Neural progenitor cell (in vitro differentiated cells): ENCODE data around the gene SAP30L. TPM values are rescaled to one million over a fixed set of nuclear protein-coding genes. Genes with fewer than 3 reads are reported as not detected.

ENCODE experiments used
- DNase-seq: peaks from one replicate; pipeline ENCODE4 v3.0.0-alpha.2; 2016; ENCODE audit warnings: low spot score
- H2AFZ ChIP-seq: fragments of 200-600 bp; sonication (generic); replicated peaks from 2 replicates; pipeline ENCODE4 v1.6.1; 2016; ENCODE audit warnings: antibody characterized with exemption
- H3F3A ChIP-seq: fragments of 200-600 bp; sonication (generic); 2 replicates; pipeline ENCODE4 v1.6.1; 2016; ENCODE audit warnings: antibody characterized with exemption, low read depth
- H3K27ac ChIP-seq: fragments of 200-600 bp; sonication (generic); 2 replicates; pipeline ENCODE4 v1.5.1; 2016; ENCODE audit warnings: mild to moderate bottlenecking
- H3K27me3 ChIP-seq: fragments of 200-600 bp; sonication (generic); 2 replicates; pipeline ENCODE4 v1.6.1; 2016; ENCODE audit warnings: mild to moderate bottlenecking, moderate library complexity
- H3K36me3 ChIP-seq: fragments of 200-600 bp; sonication (generic); 2 replicates; pipeline ENCODE4 v1.5.1; 2016
- H3K4me1 ChIP-seq: fragments of 200-600 bp; sonication (generic); 2 replicates; pipeline ENCODE4 v1.6.1; 2016; ENCODE audit warnings: mixed run types
- H3K4me2 ChIP-seq: fragments of 200-600 bp; sonication (generic); 2 replicates; pipeline ENCODE4 v1.6.1; 2016
- H3K4me3 ChIP-seq: fragments of 200-600 bp; sonication (generic); 2 replicates; pipeline ENCODE4 v1.5.1; 2016
- H3K79me2 ChIP-seq: fragments of 200-600 bp; sonication (generic); 2 replicates; pipeline ENCODE4 v1.6.1; 2016; ENCODE audit warnings: low read depth
- H3K9ac ChIP-seq: fragments of 200-600 bp; sonication (generic); 2 replicates; pipeline ENCODE4 v1.6.1; 2016
- H3K9me3 ChIP-seq: fragments of 200-600 bp; sonication (generic); 2 replicates; pipeline ENCODE4 v1.5.1; 2016; ENCODE audit warnings: low read depth
- H4K20me1 ChIP-seq: fragments of 200-600 bp; sonication (generic); 2 replicates; pipeline ENCODE4 v1.6.1; 2016; ENCODE audit warnings: low read depth
- H3K27ac Mint-ChIP-seq: 3 replicates; pipeline ENCODE4 v1.8.0; 2021; ENCODE audit warnings: mixed read lengths
- H3K27me3 Mint-ChIP-seq: 2 replicates; pipeline ENCODE4 v1.8.0; 2022; ENCODE audit warnings: low read depth, mild to moderate bottlenecking, inconsistent platforms, moderate library complexity, mixed read lengths; ENCODE audit not compliant: insufficient read depth
- H3K36me3 Mint-ChIP-seq: 3 replicates; pipeline ENCODE4 v1.8.0; 2021; ENCODE audit warnings: mixed read lengths
- H3K4me1 Mint-ChIP-seq: 3 replicates; pipeline ENCODE4 v1.8.0; 2021; ENCODE audit warnings: mixed read lengths
- H3K4me3 Mint-ChIP-seq: 3 replicates; pipeline ENCODE4 v1.8.0; 2021; ENCODE audit warnings: mild to moderate bottlenecking, moderate library complexity, mixed read lengths
- H3K9me3 Mint-ChIP-seq: 3 replicates; pipeline ENCODE4 v1.8.0; 2020; ENCODE audit warnings: mixed read lengths
- CTCF ChIP-seq: fragments of 200-600 bp; sonication (generic); IDR thresholded peaks from 2 replicates; pipeline ENCODE4 v1.5.1; 2017; ENCODE audit warnings: antibody characterized with exemption, mild to moderate bottlenecking
- EZH2 ChIP-seq: fragments of 200-600 bp; sonication (generic); IDR thresholded peaks from 2 replicates; pipeline ENCODE4 v1.6.1; 2017; ENCODE audit warnings: antibody characterized with exemption, mild to moderate bottlenecking, moderate library complexity
- EZH2phosphoT487 ChIP-seq: fragments of 200-600 bp; sonication (generic); IDR thresholded peaks from 2 replicates; pipeline ENCODE4 v1.6.1; 2017; ENCODE audit warnings: antibody characterized with exemption
- total RNA-seq: library from RNA; depleted of rRNA; stranded (reverse); fragments of >200 nt; gene quantifications from 2 replicates; pipeline ENCODE4 v1.2.3, GENCODE V29; 2015; ENCODE audit warnings: low replicate concordance

SAP30L gene
- total RNA-seq, 1 donor from 2014 or later, result 13.2 TPM

GRCh38 chr5:154412925-154413324 is 32.9 kb upstream of the SAP30L start:
- DNase-seq, result no peak
- Histone ChIP-seq H3K36me3 (no peaks in the 10 kb centered on the region), H3K9ac (no peak overlapping the region), H3K79me2 (no peaks in the 10 kb centered on the region), H2AFZ (no peak overlapping the region), H3K4me1 (no peaks in the 10 kb centered on the region), H3K27me3 (no peaks in the 10 kb centered on the region), H3K4me3 (no peak overlapping the region), H3F3A (no peaks in the 10 kb centered on the region), H4K20me1 (no peaks in the 10 kb centered on the region), H3K4me2 (no peak overlapping the region), H3K9me3 (no peaks in the 10 kb centered on the region), H3K27ac (no peak overlapping the region)
- TF ChIP-seq EZH2, result no peak
- no peak for TF ChIP-seq CTCF
- Mint-ChIP-seq H3K27ac (no peak overlapping the region), H3K4me1 (no peaks in the 10 kb centered on the region), H3K27me3 (no peaks in the 10 kb centered on the region), H3K4me3 (no peak overlapping the region), H3K36me3 (peaks cover 23% of the 10 kb centered on the region), H3K9me3 (no peaks in the 10 kb centered on the region)

- Histone ChIP-seq H2AFZ (no peak overlapping the region), H3K27me3 (no peaks in the 10 kb centered on the region), H3K4me1 (no peaks in the 10 kb centered on the region), H3K4me3 (no peak overlapping the region), H3K27ac (no peak overlapping the region), H3K9me3 (no peaks in the 10 kb centered on the region), H3F3A (no peaks in the 10 kb centered on the region), H3K79me2 (no peaks in the 10 kb centered on the region), H3K9ac (no peak overlapping the region), H4K20me1 (no peaks in the 10 kb centered on the region), H3K36me3 (no peaks in the 10 kb centered on the region), H3K4me2 (no peak overlapping the region)
- Mint-ChIP-seq H3K4me1 (no peaks in the 10 kb centered on the region), H3K4me3 (no peak overlapping the region), H3K27ac (no peak overlapping the region), H3K27me3 (no peaks in the 10 kb centered on the region), H3K9me3 (no peaks in the 10 kb centered on the region), H3K36me3 (peaks cover 28% of the 10 kb centered on the region)
- DNase-seq, result no peak
- TF ChIP-seq EZH2 (no peak), EZH2phosphoT487 (no peak), CTCF (no peak)
Measured at GRCh38 chr5:154415114-154415513, 30.7 kb upstream of the SAP30L start.

DNA sequence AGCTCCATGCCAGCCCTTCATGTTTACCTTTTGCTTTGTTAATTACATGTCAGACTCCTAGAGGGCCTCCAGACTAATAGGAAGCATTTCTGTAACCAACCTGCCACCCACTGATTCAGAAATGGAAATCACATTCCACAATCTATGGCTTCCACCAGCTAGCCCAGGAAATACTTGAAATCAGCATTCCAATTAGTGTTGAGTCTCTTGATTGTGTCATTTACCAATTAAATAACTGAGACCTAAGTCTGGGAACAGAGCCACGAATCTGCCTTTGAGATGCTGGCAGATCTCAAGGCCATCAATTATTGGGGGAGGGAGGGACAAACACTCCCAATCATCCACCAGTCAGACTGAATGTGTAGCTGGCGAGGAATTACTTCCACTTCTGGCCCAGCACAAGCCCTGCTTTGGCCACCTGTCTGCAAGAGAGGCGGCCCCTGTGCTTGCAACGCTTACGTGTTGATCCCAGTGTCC is 27.4 kb upstream of the SAP30L start:
- Histone ChIP-seq H4K20me1 (no peaks in the 10 kb centered on the region), H3K9ac (no peak overlapping the region), H3K27ac (no peak overlapping the region), H3F3A (no peaks in the 10 kb centered on the region), H3K79me2 (no peaks in the 10 kb centered on the region), H3K4me2 (no peak overlapping the region), H2AFZ (no peak overlapping the region), H3K4me3 (no peak overlapping the region), H3K27me3 (no peaks in the 10 kb centered on the region), H3K36me3 (no peaks in the 10 kb centered on the region), H3K4me1 (no peaks in the 10 kb centered on the region), H3K9me3 (no peaks in the 10 kb centered on the region)
- Mint-ChIP-seq H3K9me3 (peaks cover 5% of the 10 kb centered on the region), H3K27me3 (no peaks in the 10 kb centered on the region), H3K27ac (no peak overlapping the region), H3K4me3 (no peak overlapping the region), H3K4me1 (no peaks in the 10 kb centered on the region), H3K36me3 (peaks cover 18% of the 10 kb centered on the region)
- no peak for TF ChIP-seq EZH2phosphoT487
- no peak for TF ChIP-seq CTCF
- no peak for TF ChIP-seq EZH2
- no peak for DNase-seq
